GM18909 (cell line): Measurements from ENCODE around the gene PICALM.
"Not testable (repeated sequence)": the region's sequence is repeated elsewhere in the genome, so short reads cannot be mapped to it uniquely, and the experiment has no call there.

Experiments used
- ATAC-seq: cut with Tn5 transposase; IDR thresholded peaks from one replicate; pipeline ENCODE4 v1.9.1; 2021; ENCODE audit warnings: mild to moderate bottlenecking; ENCODE audit not compliant: unreplicated experiment, poor library complexity

PICALM gene

GRCh38 chr11:85947431-85948272 lies 121.2 kb downstream of the PICALM start:
- ATAC-seq: peak; percentile 45

GRCh38 chr11:85946221-85946620 lies 122.7 kb downstream of the PICALM start:
- no peak for ATAC-seq

GRCh38 chr11:85945788-85946187 lies 123.1 kb downstream of the PICALM start:
- no peak for ATAC-seq

GRCh38 chr11:85945296-85945695 lies 123.6 kb downstream of the PICALM start:
- ATAC-seq: no peak

- ATAC-seq: peak; percentile 72
Observed at GRCh38 chr11:85941380-85941973, 127.4 kb downstream of the PICALM start.

GRCh38 chr11:85939099-85940015 lies 129.5 kb downstream of the PICALM start:
- ATAC-seq: no peak

- no peak for ATAC-seq
Observed at GRCh38 chr11:85937835-85938234, 131.0 kb downstream of the PICALM start.

- no peak for ATAC-seq
Observed at GRCh38 chr11:85935751-85936150, 133.1 kb downstream of the PICALM start.

GRCh38 chr11:85934596-85935169 lies 134.2 kb downstream of the PICALM start:
- ATAC-seq: no peak

- no peak for ATAC-seq
Observed at GRCh38 chr11:85930879-85931366, 138.0 kb downstream of the PICALM start.

- ATAC-seq: not testable (repeated sequence)
Observed at GRCh38 chr11:85926653-85927214, 142.2 kb downstream of the PICALM start.

GRCh38 chr11:85923455-85923854 lies 145.4 kb downstream of the PICALM start:
- ATAC-seq: no peak

- peak; percentile 99 for ATAC-seq
Observed at GRCh38 chr11:85922367-85922766, 146.5 kb downstream of the PICALM start.

GRCh38 chr11:85918910-85919794 lies 149.7 kb downstream of the PICALM start:
- ATAC-seq: no peak

- no peak for ATAC-seq
Observed at GRCh38 chr11:85914425-85914824, 154.5 kb downstream of the PICALM start.

- no peak for ATAC-seq
Observed at GRCh38 chr11:85913513-85913912, 155.4 kb downstream of the PICALM start.

- no peak for ATAC-seq
Observed at GRCh38 chr11:85912414-85912813, 156.5 kb downstream of the PICALM start.
